GM12878 (cell line): Measurements from ENCODE around the gene CDK16. TPM values are rescaled to one million over a fixed set of nuclear protein-coding genes. Genes with fewer than 3 reads are reported as not detected.

ENCODE experiments used
- ATAC-seq: fragments of 200-7000 bp; cut with Tn5 transposase; 3 replicates; pipeline ENCODE4 v1.9.1; 2020; ENCODE audit warnings: mild to moderate bottlenecking, moderate library complexity
- BruUV-seq: library from RNA; stranded (reverse); fragments of 400-500 nt; replicated peaks from 2 replicates; lab custom pipeline; 2021; lab: Mats Ljungman, UMichigan
- CTCF ChIA-PET: fragments of 300-600 bp; sonication (Branson Sonifier 250); formaldehyde crosslinking; extraction: SDS; loops from one replicate; lab custom pipeline; 2021; ENCODE audit warnings: inconsistent platforms; lab: Yijun Ruan, JAX
- POLR2A ChIA-PET: fragments of 350-600 bp; formaldehyde crosslinking; extraction: SDS; loops from one replicate; lab custom pipeline; 2021; ENCODE audit warnings: inconsistent platforms; lab: Charles Lee
- RAD21 ChIA-PET: fragments of 300-600 bp; sonication (Branson Sonifier 250); formaldehyde crosslinking; loops from one replicate; lab custom pipeline; 2023; ENCODE audit warnings: antibody characterized with exemption; ENCODE audit not compliant: unreplicated experiment; lab: Charles Lee
- SMC1A ChIA-PET: fragments of 300-600 bp; sonication (Branson Sonifier 250); formaldehyde crosslinking; loops from one replicate; lab custom pipeline; 2023; ENCODE audit not compliant: unreplicated experiment, uncharacterized antibody; lab: Charles Lee
- DNase-seq: peaks from one replicate; pipeline ENCODE4 v3.0.0-alpha.2; 2011; ENCODE audit warnings: low read depth, low spot score
- FAIRE-seq: peaks from 3 replicates; lab custom pipeline; 2011; peaks lifted over from hg19 to GRCh38; lab: Jason Lieb, UNC
- H2AFZ ChIP-seq: 2 replicates; pipeline ENCODE4 v1.6.0; 2011; ENCODE audit warnings: low read depth, low read length, control low read depth; ENCODE audit not compliant: control insufficient read depth
- H3K27ac ChIP-seq: 2 replicates; pipeline ENCODE4 v1.5.1; 2011; ENCODE audit warnings: control low read depth; ENCODE audit not compliant: control insufficient read depth, insufficient read depth
- H3K27me3 ChIP-seq, 2 experiments: replicated peaks in 1 of 2; 2 replicates each; pipeline versions ENCODE4 v1.6.0 to v1.6.1; 2011; ENCODE audit warnings: low read length in 1 of 2; ENCODE audit not compliant: control insufficient read depth in 2 of 2, insufficient read depth in 2 of 2
- H3K36me3 ChIP-seq, 2 experiments: 2 replicates each; pipeline ENCODE4 v1.5.1; 2011; ENCODE audit warnings: low read length in 1 of 2; ENCODE audit not compliant: control insufficient read depth in 2 of 2, insufficient read depth in 2 of 2
- H3K4me1 ChIP-seq: 2 replicates; pipeline ENCODE4 v1.6.1; 2011; ENCODE audit warnings: mild to moderate bottlenecking, low read length, moderate library complexity, mixed read lengths; ENCODE audit not compliant: control insufficient read depth, insufficient read depth
- H3K4me2 ChIP-seq: 2 replicates; pipeline ENCODE4 v1.6.0; 2011; ENCODE audit warnings: control low read depth; ENCODE audit not compliant: control insufficient read depth, insufficient read depth
- H3K4me3 ChIP-seq: fragments of 200-600 bp; sonication (generic); 2 replicates; pipeline ENCODE4 v1.5.1; 2016
- H3K79me2 ChIP-seq: 2 replicates; pipeline ENCODE4 v1.6.0; 2011; ENCODE audit warnings: low read length; ENCODE audit not compliant: control insufficient read depth, insufficient read depth
- H3K9ac ChIP-seq: 2 replicates; pipeline ENCODE4 v1.8.0; 2011; ENCODE audit warnings: low read length, control low read depth, mixed read lengths; ENCODE audit not compliant: control insufficient read depth, insufficient read depth
- H3K9me3 ChIP-seq: replicated peaks from 3 replicates; pipeline ENCODE4 v1.5.1; 2011; ENCODE audit warnings: mild to moderate bottlenecking, low read length; ENCODE audit not compliant: control insufficient read depth, insufficient read depth
- H4K20me1 ChIP-seq: 2 replicates; pipeline ENCODE4 v1.6.0; 2011; ENCODE audit not compliant: control insufficient read depth, insufficient read depth
- CUX1 ChIP-seq: IDR thresholded peaks from 2 replicates; pipeline ENCODE4 v1.6.1; 2012; ENCODE audit warnings: improper control_type of control experiment, low read depth, low read length; ENCODE audit not compliant: insufficient replicate concordance
- ELK1 ChIP-seq: IDR thresholded peaks from 2 replicates; pipeline ENCODE4 v1.6.1; 2012; ENCODE audit warnings: low read depth, low read length, improper control_type of control experiment
- KDM1A ChIP-seq: fragments of 200-600 bp; sonication (generic); IDR thresholded peaks from 2 replicates; pipeline ENCODE4 v1.6.1; 2016; ENCODE audit warnings: borderline replicate concordance
- MEF2A ChIP-seq: IDR thresholded peaks from 2 replicates; pipeline ENCODE4 v1.6.1; 2011; ENCODE audit warnings: low read depth, mild to moderate bottlenecking, low read length, moderate library complexity; ENCODE audit not compliant: insufficient read depth
- NFIC ChIP-seq: IDR thresholded peaks from 2 replicates; pipeline ENCODE4 v1.6.1; 2012; ENCODE audit warnings: low read depth, mild to moderate bottlenecking, inconsistent platforms, low read length, moderate library complexity
- POLR2A ChIP-seq: IDR thresholded peaks from 2 replicates; pipeline ENCODE4 v1.6.1; 2011; ENCODE audit warnings: low read depth, mild to moderate bottlenecking, low read length
- RAD51 ChIP-seq: fragments of 450-650 bp; IDR thresholded peaks from 2 replicates; pipeline ENCODE4 v1.6.1; 2016; ENCODE audit warnings: moderate library complexity, mild to moderate bottlenecking, inconsistent platforms
- SREBF2 ChIP-seq: IDR thresholded peaks from 2 replicates; pipeline ENCODE4 v1.6.1; 2012; ENCODE audit warnings: mild to moderate bottlenecking, low read length
- ZZZ3 ChIP-seq: IDR thresholded peaks from 2 replicates; pipeline ENCODE4 v1.6.1; 2011; ENCODE audit warnings: low read depth; ENCODE audit not compliant: control insufficient read depth, insufficient read length
- WGBS: methylation state at CpG from one replicate; pipeline ENCODE4 v1.1.6; 2016; ENCODE audit warnings: low lambda C conversion rate; ENCODE audit not compliant: insufficient replicate concordance, insufficient coverage; ENCODE audit errors: missing lambda C conversion rate; 5-methylcytosine and 5-hydroxymethylcytosine counted together
- in situ Hi-C: fragments of 300-500 bp; cut with MboI; formaldehyde crosslinking; loops from 9 replicates; pipeline ENCODE4 v1.14.3; 2018; ENCODE audit warnings: mixed read lengths
- intact Hi-C: fragments of 100-400 bp; cut with micrococcal nuclease; formaldehyde crosslinking; loops from one replicate; pipeline ENCODE4 v1.14.2; 2022; ENCODE audit not compliant: unreplicated experiment
- polyA plus RNA-seq, 11 experiments: library from polyadenylated mRNA; depleted of rRNA in 4 of 11; unstranded in 6 of 11; stranded (reverse) in 5 of 11; fragments of >200 nt; fragmentation: Nextera tagmentation in 4 of 11; fragmentation: Illumina TruSeq in 1 of 11; extraction: Ambion mirVana in 4 of 11; extraction: Trizol in 1 of 11; gene quantifications; 1 replicate in 1 of 11; 2 replicates in 10 of 11; pipeline versions ENCODE4 v1.2.1 to v1.2.3, GENCODE V29; 2011 to 2016; ENCODE audit warnings: inconsistent platforms in 2 of 11, missing spikeins in 2 of 11, low read depth in 1 of 11
- total RNA-seq, 4 experiments: library from RNA; depleted of rRNA in 3 of 4; stranded (reverse); fragments of >200 nt in 3 of 4; fragmentation: Illumina TruSeq in 1 of 4; extraction: Trizol in 1 of 4; gene quantifications; 2 replicates each; pipeline versions ENCODE4 v1.2.1 to v1.2.3, GENCODE V29; 2013 to 2021

The CDK16 gene
- total and polyA plus RNA-seq, 10 of the 15 experiments (the other 5 are each of a cell fraction or from before 2014, with no cell fraction given), result 2.4 to 75.1 (median 48.2) TPM

- in situ Hi-C loops (loop anchor here (10.0 to 25.0 kb wide), 2 partner anchors 432 to 1725 kb away; no protein-coding TSS in a partner anchor), intact Hi-C loops (no loop called here)
- Histone ChIP-seq H3K27me3 (no peaks in the 10 kb centered on the region), H3K4me2 (no peak overlapping the region), H3K9ac (no peak overlapping the region), H3K4me3 (no peak overlapping the region), H3K27ac (no peak overlapping the region), H3K79me2 (no peaks in the 10 kb centered on the region), H2AFZ (no peak overlapping the region), H3K36me3 (peaks cover 34 to 49% of the 10 kb centered on the region in 2 experiments), H3K9me3 (no peaks in the 10 kb centered on the region), H3K4me1 (no peaks in the 10 kb centered on the region), H4K20me1 (peaks cover 6% of the 10 kb centered on the region; the same call in 1 of the 2 replicates)
- ChIA-PET CTCF (no interaction called here), POLR2A (no interaction called here), RAD21 (no interaction called here), SMC1A (no interaction called here)
- BruUV-seq, result no TSS peak
- ATAC-seq (no peak), FAIRE-seq (no peak), DNase-seq (no peak)
- 91% methylated on average over 12 of the region's 12 CpGs for WGBS
- no peak for TF ChIP-seq CUX1
- 0 out of 2 replicates have a peak, but pooled peaks have one; percentile 31 for TF ChIP-seq POLR2A
- TF ChIP-seq SREBF2, result no peak
- TF ChIP-seq NFIC, result no peak
- TF ChIP-seq ZZZ3, result no peak
- no peak for TF ChIP-seq KDM1A
- no peak for TF ChIP-seq RAD51
- TF ChIP-seq ELK1, result no peak
- no peak for TF ChIP-seq MEF2A
Observed at GRCh38 chrX:47212381-47213293, 5.8 kb upstream of the CDK16 start.
